HG03439 (cell line): ENCODE data around the gene WNT6.

Experiments used
- ATAC-seq: cut with Tn5 transposase; IDR thresholded peaks from one replicate; pipeline ENCODE4 v1.9.1; 2021; ENCODE audit warnings: mild to moderate bottlenecking, moderate library complexity; ENCODE audit not compliant: unreplicated experiment

WNT6 gene

GRCh38 chr2:218891275-218892135, 31.9 kb downstream of the WNT6 start:
- ATAC-seq: no peak

GRCh38 chr2:218892693-218893348, 33.2 kb downstream of the WNT6 start:
- ATAC-seq: peak; percentile 44

GRCh38 chr2:218893349-218894150, 33.9 kb downstream of the WNT6 start:
- ATAC-seq: no peak

GRCh38 chr2:218894151-218894879, 34.7 kb downstream of the WNT6 start:
- ATAC-seq: no peak

- no peak for ATAC-seq
Measured at GRCh38 chr2:218894880-218895157, 35.2 kb downstream of the WNT6 start.

GRCh38 chr2:218895326-218895725, 35.7 kb downstream of the WNT6 start:
- ATAC-seq: no peak

- peak; percentile 24 for ATAC-seq
Measured at GRCh38 chr2:218895759-218896500, 36.3 kb downstream of the WNT6 start.

GRCh38 chr2:218896501-218897393, 37.1 kb downstream of the WNT6 start:
- ATAC-seq: peak; percentile 66

- ATAC-seq: no peak
Measured at GRCh38 chr2:218897394-218898108, 37.9 kb downstream of the WNT6 start.

- ATAC-seq: peak; percentile 37
Measured at GRCh38 chr2:218898109-218898878, 38.7 kb downstream of the WNT6 start.

- no peak for ATAC-seq
Measured at GRCh38 chr2:218899147-218899546, 39.5 kb downstream of the WNT6 start.

- ATAC-seq: no peak
Measured at GRCh38 chr2:218902427-218902826, 42.8 kb downstream of the WNT6 start.

GRCh38 chr2:218904176-218904575, 44.6 kb downstream of the WNT6 start:
- no peak for ATAC-seq

GRCh38 chr2:218908721-218909619, 49.4 kb downstream of the WNT6 start:
- ATAC-seq: peak; percentile 87

GRCh38 chr2:218910741-218911140, 51.1 kb downstream of the WNT6 start:
- no peak for ATAC-seq

GRCh38 chr2:218920504-218920903, 60.9 kb downstream of the WNT6 start:
- ATAC-seq: no peak
